HG03103 (cell line): ENCODE results near the gene RNU6-9.
A peak's percentile ranks its signal among the peaks of the same experiment; 100 is the strongest.

Experiments used
- ATAC-seq: cut with Tn5 transposase; IDR thresholded peaks from one replicate; pipeline ENCODE4 v1.9.1; 2021; ENCODE audit warnings: low read depth; ENCODE audit not compliant: unreplicated experiment

RNU6-9 gene

GRCh38 chr19:896434-896833 is 3.1 kb downstream of the RNU6-9 start:
- ATAC-seq = no peak

GRCh38 chr19:896999-897398 is 3.7 kb downstream of the RNU6-9 start:
- no peak for ATAC-seq

- no peak for ATAC-seq
Observed at GRCh38 chr19:897442-898039, 4.3 kb downstream of the RNU6-9 start.

- ATAC-seq = no peak
Observed at GRCh38 chr19:898663-899062, 5.4 kb downstream of the RNU6-9 start.

DNA sequence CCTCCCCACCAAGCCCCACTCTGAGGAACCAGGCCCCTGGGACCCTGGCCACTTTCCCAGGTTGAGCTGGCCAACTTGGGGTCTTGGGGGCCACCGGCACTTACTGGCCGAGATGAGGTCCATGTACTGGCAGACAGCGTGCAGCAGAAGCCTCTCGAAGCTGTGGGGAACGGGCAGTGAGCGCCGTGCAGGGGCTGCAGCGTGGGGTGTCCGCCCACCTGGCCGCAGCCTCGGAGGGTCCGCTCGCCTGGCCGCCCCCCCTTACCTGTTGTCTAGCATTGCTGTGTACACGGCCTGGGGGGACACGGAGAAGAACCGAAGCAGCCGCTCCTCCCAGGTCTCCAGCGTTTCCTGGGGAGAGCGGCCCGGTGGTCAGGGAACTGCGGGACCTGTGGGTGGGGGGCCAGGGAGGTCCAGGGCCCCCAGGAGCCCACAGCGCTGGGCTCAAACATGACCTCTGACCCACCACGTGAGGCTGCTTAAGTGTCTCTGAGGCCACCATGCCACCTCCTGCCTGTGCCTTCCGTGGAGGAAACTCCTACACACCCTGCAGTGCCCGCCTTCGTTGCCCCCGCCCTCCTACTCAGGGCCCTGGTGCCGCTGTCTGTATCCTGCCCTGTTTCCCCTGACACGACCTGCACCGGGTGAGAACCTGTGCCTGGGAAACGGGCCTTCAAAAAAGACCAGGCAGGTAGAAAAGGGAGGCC is 6.2 kb downstream of the RNU6-9 start:
- ATAC-seq = no peak

DNA sequence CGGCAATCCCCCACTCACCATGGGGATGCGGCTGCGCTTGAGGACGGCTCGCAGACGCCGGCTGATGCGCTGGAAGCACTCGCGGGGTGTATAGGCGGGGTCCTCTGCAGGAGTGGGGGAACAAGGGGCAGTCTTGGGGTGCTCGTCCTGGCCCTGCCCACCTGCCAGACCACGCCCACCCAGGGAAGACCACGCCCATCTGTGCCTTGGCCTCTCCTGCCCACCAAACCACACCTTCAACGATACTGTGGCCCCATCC is 6.7 kb downstream of the RNU6-9 start:
- ATAC-seq = no peak

DNA sequence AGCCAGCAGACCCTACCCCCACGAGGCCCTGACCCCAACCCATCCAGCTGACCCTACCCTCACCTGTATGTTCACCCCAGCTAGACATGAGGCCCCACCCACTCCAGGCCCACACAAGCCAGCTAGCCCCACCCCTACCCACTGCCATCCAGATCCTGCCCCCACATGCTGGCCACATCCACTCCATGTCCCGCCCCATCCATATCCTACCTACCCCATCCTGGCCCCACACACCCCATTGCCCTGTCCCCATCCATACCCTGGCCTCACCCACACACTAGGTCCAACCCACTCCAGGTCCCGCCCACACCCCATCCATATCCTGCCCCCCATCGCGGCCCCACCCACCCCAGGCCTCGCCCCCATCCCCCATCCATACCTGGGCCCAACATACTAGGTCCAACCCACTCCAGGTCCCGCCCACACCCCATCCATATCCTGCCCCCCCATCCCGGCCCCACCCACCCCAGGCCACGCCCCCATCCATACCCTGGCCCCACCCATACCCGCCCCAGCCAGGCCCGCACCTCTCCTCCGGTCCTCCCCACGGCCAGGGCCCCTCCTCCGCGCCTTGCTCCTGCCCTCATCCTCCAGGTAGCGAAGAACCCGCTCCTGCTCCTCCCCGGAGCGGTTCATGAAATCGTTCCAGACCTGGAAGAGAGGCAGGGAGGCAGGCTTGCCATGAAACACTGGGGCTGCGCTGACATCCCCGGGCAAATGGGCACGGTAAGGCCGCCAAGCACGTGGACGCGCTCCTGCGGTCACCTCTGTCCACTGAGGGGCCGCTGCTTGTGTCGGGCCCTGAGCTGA is 7.2 kb downstream of the RNU6-9 start:
- no peak for ATAC-seq

DNA sequence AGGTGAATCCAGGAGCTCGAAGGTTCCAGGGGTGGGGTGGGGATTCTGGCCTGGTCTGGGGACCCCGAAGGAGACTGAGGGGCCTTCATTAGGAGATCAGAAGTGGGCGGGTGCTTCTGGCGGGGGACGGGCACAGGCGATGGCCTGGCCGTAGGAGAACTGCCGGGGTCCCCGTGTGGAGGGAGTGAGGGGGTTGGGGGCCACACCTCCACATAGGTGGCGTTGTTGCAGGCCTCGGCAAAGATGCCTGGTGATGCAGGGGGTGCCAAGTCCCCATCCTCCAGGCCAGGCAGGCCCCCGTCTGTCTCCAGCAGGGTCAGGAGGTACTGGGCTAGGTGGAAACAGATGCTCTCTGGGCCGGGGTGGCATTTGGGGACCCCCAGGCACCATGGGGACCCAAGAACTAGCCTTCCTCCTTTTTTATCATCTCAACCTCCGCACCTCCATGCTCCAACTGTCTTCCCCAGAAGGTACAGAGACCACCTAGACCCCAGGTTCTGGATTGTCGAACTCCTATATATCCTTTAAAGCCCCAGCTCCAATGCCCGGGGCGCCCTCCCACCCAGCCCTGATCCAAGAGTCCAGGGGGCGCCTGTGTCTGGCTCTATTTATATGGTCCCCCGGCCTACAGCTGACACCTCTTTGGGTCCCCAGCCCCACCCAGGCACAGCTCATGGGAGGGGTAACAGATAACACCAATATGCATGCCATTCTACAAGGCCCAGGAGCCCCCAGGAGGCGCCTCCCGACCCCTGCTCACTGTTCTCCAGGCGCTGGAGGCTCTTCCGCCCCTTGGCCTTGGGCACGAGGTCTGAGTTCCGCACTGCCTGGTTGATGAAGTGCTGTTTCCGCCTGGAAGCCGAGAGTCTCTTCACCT is 8.2 kb downstream of the RNU6-9 start:
- ATAC-seq = no peak

- no peak for ATAC-seq
Observed at GRCh38 chr19:902093-902370, 8.7 kb downstream of the RNU6-9 start.

DNA sequence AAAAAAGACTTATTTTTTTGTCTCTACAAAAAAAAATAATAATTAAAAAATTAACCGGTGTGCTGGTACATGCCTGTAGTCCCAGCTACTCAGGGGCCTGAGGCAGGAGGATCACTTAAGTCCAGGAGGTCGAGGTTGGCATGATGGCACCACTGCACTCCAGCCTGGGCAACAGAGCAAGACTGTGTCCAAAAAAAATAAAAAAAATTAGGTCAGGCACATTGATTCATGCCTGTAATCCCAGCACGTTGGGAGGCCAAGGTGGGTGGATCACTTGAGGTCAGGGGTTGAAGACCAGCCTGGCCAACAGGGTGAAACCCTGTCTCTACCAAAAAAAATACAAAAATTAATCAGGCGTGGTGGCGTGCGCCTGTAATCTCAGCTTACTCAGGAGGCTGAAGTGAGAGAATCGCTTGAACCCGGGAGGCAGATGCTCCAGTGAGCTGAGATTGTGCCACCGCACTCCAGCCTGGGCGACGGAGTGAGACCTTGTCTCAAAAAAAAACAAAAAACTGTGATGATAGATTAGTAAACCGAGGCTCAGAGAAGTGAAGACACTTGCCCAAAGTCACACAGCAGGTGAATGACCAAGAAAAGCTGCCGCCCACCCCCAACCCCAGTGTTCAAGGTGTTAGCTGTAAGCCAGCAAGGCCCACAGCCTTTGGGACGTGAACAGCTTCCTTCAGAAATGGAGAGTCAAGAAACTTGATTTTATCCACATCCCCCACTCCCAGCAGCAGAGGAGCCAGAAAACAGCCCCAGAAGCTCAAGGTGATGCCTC is 9.4 kb downstream of the RNU6-9 start:
- ATAC-seq = no peak

- no peak for ATAC-seq
Observed at GRCh38 chr19:903266-903797, 10.0 kb downstream of the RNU6-9 start.

GRCh38 chr19:904545-904944 is 11.3 kb downstream of the RNU6-9 start:
- no peak for ATAC-seq

GRCh38 chr19:906480-906879 is 13.2 kb downstream of the RNU6-9 start:
- ATAC-seq = no peak

DNA sequence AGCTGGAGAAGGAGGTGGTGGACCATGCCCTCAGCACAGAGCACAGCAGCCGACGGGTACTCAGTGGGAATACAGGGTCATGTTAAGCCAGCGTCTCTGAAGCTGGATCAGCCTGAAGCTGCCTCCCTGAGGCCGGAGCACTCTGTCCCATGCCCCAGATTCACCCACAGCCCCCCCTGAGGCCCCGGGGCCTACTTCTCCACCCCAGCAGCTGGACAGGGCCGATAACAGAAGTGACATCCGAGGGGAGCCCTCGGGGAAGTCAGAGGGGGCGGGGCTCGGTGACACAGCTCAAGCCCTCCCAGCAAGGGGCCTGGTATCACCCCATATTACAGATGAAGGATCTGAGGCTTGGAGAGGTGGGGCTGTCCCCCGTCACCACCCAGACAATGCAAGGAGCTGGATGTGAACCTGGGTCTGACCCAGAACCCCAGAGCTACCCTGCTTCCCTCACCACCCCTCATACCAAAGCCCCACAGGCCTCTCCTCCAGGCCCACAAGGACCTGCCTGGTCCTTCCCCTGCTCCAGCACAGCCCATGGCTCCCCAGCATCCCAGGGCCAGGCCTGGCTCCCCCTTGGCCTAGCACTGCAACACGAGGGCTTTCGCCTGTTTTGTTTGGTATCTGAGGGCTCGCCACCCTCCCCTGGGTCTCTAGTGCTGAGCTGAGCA is 14.0 kb downstream of the RNU6-9 start:
- no peak for ATAC-seq

GRCh38 chr19:911197-912033 is 18.1 kb downstream of the RNU6-9 start:
- no peak for ATAC-seq

- no peak for ATAC-seq
Observed at GRCh38 chr19:912181-913079, 19.1 kb downstream of the RNU6-9 start.

- ATAC-seq = peak; percentile 57
Observed at GRCh38 chr19:913080-913748, 19.9 kb downstream of the RNU6-9 start, which contains the start of gene R3HDM4. Gene R3HDM4, minus strand, starts transcription at chr19:913219. Its CDS starts 62 bp downstream, at chr19:913157.
